Middle frontal gyrus (tissue), 1 donor: ENCODE measurements around the gene RAB14.
"Not testable (repeated sequence)": the region's sequence is repeated elsewhere in the genome, so short reads cannot be mapped to it uniquely, and the experiment has no call there.

Experiments used
- DNase-seq: peaks from one replicate; pipeline ENCODE4 v3.0.0-alpha.2; 2015; ENCODE audit warnings: low spot score; ENCODE audit errors: extremely low spot score

The RAB14 gene

DNA sequence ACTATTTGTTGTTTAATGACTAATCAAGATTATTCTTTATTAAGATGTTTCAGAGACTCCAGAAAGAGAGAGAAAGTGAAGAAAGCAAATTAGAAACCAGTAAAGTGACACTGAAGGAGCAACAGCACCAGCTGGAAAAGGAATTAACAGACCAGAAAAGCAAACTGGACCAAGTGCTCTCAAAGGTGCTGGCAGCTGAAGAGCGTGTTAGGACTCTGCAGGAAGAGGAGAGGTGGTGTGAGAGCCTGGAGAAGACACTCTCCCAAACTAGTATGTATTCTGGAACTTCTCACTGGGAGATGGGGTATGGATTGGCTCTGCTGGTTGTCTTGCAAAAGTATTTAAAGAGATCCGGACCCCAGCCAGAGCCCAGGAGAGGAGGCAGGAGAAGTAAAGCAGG, 33.6 kb downstream of the RAB14 start:
- DNase-seq = no peak

GRCh38 chr9:121160025-121160424, 41.6 kb downstream of the RAB14 start:
- no peak for DNase-seq

GRCh38 chr9:121157939-121158338, 43.7 kb downstream of the RAB14 start:
- no peak for DNase-seq

- peak; percentile 18 for DNase-seq
Measured at GRCh38 chr9:121156263-121156731, 45.4 kb downstream of the RAB14 start.

GRCh38 chr9:121154782-121155181, 46.9 kb downstream of the RAB14 start:
- DNase-seq = no peak

GRCh38 chr9:121153642-121154041, 48.0 kb downstream of the RAB14 start:
- DNase-seq = no peak

DNA sequence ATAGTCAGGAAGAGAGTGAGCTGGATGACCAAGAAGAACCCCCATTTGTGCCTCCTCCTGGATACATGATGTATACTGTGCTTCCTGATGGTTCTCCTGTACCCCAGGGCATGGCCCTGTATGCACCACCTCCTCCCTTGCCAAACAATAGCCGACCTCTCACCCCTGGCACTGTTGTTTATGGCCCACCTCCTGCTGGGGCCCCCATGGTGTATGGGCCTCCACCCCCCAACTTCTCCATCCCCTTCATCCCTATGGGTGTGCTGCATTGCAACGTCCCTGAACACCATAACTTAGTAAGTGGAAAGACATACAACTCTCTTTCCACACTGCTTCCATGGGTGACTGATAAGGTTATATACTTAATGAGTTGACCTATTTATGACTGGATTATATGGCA, 51.5 kb downstream of the RAB14 start:
- no peak for DNase-seq

- DNase-seq = no peak
Measured at GRCh38 chr9:121144482-121144881, 57.2 kb downstream of the RAB14 start.

DNA sequence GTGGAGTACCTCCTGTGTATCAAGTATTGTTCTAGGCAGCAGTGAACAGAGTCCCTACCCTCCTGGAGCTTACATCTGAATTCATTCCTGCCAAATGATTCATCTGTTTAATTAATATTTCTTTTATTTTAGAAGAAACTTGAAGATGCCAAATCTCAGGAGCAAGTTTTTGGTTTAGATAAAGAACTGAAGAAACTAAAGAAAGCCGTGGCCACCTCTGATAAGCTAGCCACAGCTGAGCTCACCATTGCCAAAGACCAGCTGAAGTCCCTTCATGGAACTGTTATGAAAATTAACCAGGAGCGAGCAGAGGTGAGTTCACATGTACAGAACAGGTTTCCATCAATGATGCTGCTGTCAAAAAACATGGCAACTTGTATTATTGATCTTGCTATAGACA, 57.9 kb downstream of the RAB14 start:
- no peak for DNase-seq

GRCh38 chr9:121141706-121142105, 60.0 kb downstream of the RAB14 start:
- DNase-seq = no peak

DNA sequence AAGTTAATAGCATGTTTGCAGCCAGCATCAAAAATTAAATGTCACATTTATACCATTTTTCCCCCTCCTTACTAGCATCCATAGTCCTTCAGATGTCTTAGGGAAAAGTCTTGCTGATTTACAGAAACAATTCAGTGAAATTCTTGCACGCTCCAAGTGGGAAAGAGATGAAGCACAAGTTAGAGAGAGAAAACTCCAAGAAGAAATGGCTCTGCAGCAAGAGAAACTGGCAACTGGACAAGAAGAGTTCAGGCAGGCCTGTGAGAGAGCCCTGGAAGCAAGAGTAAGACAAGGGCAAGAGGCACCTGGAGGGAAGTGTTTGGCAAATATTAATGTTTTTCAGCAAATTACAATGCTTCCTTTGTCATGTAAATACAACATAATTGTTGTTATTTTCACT, 60.4 kb downstream of the RAB14 start:
- DNase-seq = no peak

DNA sequence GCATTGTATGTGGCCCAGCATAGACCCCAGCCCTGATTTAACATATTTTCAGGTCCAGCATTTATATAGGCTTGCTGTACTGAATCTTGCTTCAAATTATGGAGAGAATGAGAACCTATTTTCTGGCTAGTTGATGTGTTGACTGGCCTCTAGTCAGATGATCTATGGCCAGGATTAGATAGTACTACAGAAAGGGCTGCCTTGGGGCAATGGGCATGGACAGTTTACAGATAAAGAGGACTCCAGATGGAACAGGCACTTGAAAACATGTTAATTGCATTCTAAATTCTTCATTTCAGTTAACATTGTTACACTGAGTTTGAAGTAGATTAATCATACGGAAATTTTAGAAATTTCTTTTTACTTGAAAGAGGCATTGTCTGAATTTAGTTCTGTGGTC, 61.5 kb downstream of the RAB14 start:
- no peak for DNase-seq

DNA sequence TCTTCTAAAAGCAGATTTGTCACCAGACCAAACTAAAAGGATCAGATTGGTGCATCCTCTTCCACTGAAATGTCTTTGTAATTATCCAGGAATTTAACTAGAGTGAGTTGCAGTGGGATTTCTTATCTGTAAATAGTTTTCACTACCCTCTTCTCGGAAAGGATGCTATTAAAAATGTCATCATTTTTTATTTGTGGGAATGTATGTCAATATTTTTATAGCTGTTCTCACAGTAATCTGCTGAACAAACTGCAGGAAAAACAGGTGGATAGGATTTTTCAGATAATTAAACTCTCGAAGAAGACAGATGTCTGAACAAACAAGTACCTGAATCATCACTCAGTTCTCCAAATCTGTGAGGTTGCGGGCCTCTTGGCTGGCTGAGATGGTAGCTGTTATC, 62.7 kb downstream of the RAB14 start:
- no peak for DNase-seq

- no peak for DNase-seq
Measured at GRCh38 chr9:121138561-121138960, 63.1 kb downstream of the RAB14 start.

DNA sequence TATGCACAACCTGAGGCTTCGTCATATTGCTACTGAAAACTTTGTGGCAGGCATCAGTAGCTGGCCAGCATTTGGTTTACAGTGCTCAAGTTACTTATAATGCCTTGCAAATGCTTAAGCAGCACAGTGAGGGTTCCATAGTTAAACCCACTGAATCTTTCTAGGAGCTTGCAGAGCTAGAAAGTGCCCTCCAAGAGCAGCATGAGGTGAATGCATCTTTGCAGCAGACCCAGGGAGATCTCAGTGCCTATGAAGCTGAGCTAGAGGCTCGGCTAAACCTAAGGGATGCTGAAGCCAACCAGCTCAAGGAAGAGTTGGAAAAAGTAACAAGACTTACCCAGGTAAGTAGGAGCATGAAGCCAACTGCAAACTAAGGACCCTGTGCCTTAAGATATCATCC, 66.0 kb downstream of the RAB14 start:
- no peak for DNase-seq

DNA sequence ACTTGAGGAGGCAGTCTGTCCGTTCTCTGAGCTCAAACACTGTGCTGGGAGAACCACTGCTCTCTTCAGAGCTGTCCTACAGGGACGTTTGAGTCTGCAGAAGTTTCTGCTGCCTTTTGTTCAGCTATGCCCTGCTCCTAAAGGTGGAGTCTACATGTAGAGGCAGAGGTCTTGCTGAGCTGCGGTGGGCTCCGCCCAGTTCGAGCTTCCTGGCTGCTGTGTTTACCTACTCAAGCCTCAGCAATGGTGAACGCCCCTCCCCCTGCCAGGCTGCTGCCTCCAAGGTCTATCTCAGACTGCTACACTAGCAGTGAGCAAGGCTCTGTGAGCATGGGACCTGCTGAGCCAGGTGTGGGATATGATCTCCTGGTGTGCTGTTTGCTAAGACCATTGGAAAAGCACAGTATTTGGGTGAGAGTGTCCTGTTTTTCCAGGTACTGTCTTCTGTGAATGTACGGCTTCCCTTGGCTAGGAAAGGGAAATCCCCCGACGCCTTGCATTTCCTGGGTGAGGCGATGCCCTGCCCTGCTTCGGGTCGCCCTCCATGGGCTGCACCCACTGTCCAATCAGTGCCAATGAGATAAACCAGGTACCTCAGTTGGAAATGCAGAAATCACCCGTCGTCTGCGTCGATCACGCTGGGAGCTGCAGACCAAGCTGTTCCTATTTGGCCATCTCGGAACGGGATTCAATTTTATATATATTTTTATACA, 68.4 kb downstream of the RAB14 start:
- no peak for DNase-seq

DNA sequence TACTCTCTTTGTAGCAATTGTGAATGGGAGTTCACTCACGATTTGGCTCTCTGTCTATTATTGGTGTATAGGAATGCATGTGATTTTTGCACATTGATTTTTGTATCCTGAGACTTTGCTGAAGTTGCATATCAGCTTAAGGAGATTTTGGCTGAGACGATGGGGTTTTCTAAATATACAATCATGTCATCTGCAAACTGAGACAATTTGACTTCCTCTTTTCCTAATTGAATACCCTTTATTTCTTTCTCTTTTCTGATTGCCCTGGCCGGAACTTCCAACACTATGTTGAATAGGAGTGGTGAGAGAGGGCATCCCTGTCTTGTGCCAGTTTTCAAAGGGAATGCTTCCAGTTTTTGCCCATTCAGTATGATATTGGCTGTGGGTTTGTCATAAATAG, 72.3 kb downstream of the RAB14 start:
- not testable (repeated sequence) for DNase-seq
